Endothelial cell of umbilical vein (primary cell): Measurements from ENCODE around the gene PYHIN1.

Source experiments
- CTCF ChIP-seq, 2 donors: IDR thresholded peaks; 1 replicate in 1 of 2; 2 replicates in 1 of 2; pipeline ENCODE4 v1.5.1; 2011; ENCODE audit warnings: low read length in 2 of 2, mild to moderate bottlenecking in 2 of 2, moderate library complexity in 2 of 2, control low read depth in 1 of 2, inconsistent platforms in 1 of 2, low read depth in 1 of 2; ENCODE audit not compliant: insufficient read depth in 1 of 2; ENCODE audit errors: extremely low read depth in 1 of 2
- POLR2A ChIP-seq: IDR thresholded peaks from 2 replicates; pipeline ENCODE4 v1.6.1; 2012; ENCODE audit warnings: low read depth, mild to moderate bottlenecking, control low read depth, low read length
- POLR2AphosphoS5 ChIP-seq: IDR thresholded peaks from 2 replicates; pipeline ENCODE4 v1.6.1; 2012; ENCODE audit warnings: low read depth, mild to moderate bottlenecking, control low read depth, low read length, moderate library complexity; ENCODE audit not compliant: insufficient read depth

DNA sequence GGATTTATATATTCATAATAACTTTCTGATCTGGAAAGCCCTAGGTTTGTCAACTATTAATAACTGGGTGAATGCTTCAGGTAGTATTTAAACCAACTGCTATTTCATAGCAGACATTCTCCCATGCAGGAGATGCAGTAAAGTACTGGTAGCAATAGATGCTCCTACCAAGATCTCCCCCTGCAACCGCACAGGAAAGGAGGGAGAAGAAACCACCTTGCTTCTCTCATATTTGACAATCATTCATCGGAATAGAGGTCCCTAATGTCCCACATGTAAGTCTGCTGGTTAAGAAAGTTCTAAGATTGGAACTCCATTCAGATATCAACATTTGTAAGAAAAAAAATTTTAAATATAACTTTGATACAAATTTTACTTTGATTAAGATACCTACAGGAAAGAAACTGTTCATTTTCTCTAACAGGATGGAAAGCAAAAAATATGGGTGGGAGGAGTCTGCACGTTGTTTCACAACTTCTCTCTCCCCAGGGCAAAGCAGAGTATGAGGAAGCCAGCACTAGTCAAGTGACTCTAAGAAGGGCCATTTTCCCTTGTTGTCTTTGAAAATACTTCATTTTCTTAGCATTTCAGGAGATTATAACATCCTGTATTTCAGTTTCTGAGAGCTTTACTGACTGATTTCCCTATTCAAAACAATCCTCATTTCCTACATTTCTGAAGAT is at the start of gene PYHIN1:
- TF ChIP-seq POLR2A (no peak), CTCF (IDR thresholded peaks at IDR 0.05; ENCODE audit: extremely low read depth in 1 of 2, insufficient read depth in 1 of 2, low read depth in 1 of 2, low read length in 2 of 2) (no peak), POLR2AphosphoS5 (no peak)
